ENCODE results near the gene CPAMD8.
"Not testable (repeated sequence)": the region's sequence is repeated elsewhere in the genome, so short reads cannot be mapped to it uniquely, and the experiment has no call there.

GRCh38 chr19:17024941-17025340 lies 1.7 kb downstream of the CPAMD8 start:
- TF ChIP-seq, protein P1, sequence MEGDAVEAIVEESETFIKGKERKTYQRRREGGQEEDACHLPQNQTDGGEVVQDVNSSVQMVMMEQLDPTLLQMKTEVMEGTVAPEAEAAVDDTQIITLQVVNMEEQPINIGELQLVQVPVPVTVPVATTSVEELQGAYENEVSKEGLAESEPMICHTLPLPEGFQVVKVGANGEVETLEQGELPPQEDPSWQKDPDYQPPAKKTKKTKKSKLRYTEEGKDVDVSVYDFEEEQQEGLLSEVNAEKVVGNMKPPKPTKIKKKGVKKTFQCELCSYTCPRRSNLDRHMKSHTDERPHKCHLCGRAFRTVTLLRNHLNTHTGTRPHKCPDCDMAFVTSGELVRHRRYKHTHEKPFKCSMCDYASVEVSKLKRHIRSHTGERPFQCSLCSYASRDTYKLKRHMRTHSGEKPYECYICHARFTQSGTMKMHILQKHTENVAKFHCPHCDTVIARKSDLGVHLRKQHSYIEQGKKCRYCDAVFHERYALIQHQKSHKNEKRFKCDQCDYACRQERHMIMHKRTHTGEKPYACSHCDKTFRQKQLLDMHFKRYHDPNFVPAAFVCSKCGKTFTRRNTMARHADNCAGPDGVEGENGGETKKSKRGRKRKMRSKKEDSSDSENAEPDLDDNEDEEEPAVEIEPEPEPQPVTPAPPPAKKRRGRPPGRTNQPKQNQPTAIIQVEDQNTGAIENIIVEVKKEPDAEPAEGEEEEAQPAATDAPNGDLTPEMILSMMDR (IDR thresholded peaks at IDR 0.05; ENCODE audit: poor library complexity), result not testable (repeated sequence)
- not testable (repeated sequence) for TF ChIP-seq EZH2 (IDR thresholded peaks at IDR 0.05; ENCODE audit: borderline replicate concordance)
